AG04450 (cell line): ENCODE results near the gene LARGE1. TPM values are rescaled to one million over a fixed set of nuclear protein-coding genes. Genes with fewer than 3 reads are reported as not detected.

Experiments used
- CTCF ChIA-PET: fragments of 300-600, 350-600 bp; formaldehyde crosslinking; extraction: SDS; loops from one replicate; lab custom pipeline; 2022; ENCODE audit warnings: antibody characterized with exemption, inconsistent platforms; lab: Charles Lee
- POLR2A ChIA-PET: fragments of 350-600 bp; formaldehyde crosslinking; extraction: SDS; loops from one replicate; lab custom pipeline; 2021; ENCODE audit warnings: antibody characterized with exemption, inconsistent platforms; lab: Yijun Ruan, JAX
- DNase-seq: peaks from one replicate; pipeline ENCODE4 v3.0.0-alpha.2; 2011; ENCODE audit warnings: low read depth, low spot score
- H3K27ac ChIP-seq: one replicate; pipeline ENCODE4 v1.5.1; 2012; ENCODE audit warnings: low read depth, low read length, control low read depth
- H3K27me3 ChIP-seq: one replicate; pipeline ENCODE4 v1.6.0; 2012; ENCODE audit warnings: low read length; ENCODE audit not compliant: control insufficient read depth, insufficient read depth
- H3K4me3 ChIP-seq: 2 replicates; pipeline ENCODE4 v1.5.1; 2011; ENCODE audit warnings: mild to moderate bottlenecking, low read depth, low read length, control low read depth
- H3K9me3 ChIP-seq: 2 replicates; pipeline ENCODE4 v1.5.1; 2012; ENCODE audit warnings: low read length; ENCODE audit not compliant: control insufficient read depth, insufficient read depth
- CTCF ChIP-seq: IDR thresholded peaks from 2 replicates; pipeline ENCODE4 v1.5.1; 2011; ENCODE audit warnings: low read depth, low read length, control low read depth, inconsistent platforms
- polyA plus RNA-seq: library from polyadenylated mRNA; depleted of rRNA; stranded (reverse); fragments of >200 nt; gene quantifications from 2 replicates; pipeline ENCODE4 v1.2.3, GENCODE V29; 2011

LARGE1 gene
- polyA plus RNA-seq, 1 experiment: 8.4 TPM

GRCh38 chr22:33699176-33699575 lies 221.1 kb downstream of the LARGE1 start:
- no peak for DNase-seq
- Histone ChIP-seq H3K9me3 (no peaks in the 10 kb centered on the region; the same call in 1 of the 2 replicates), H3K4me3 (no peak overlapping the region), H3K27ac (no peak overlapping the region), H3K27me3 (no peaks in the 10 kb centered on the region)
- TF ChIP-seq CTCF: no peak
- CTCF ChIA-PET: no interaction called here
- POLR2A ChIA-PET: no interaction called here

DNA sequence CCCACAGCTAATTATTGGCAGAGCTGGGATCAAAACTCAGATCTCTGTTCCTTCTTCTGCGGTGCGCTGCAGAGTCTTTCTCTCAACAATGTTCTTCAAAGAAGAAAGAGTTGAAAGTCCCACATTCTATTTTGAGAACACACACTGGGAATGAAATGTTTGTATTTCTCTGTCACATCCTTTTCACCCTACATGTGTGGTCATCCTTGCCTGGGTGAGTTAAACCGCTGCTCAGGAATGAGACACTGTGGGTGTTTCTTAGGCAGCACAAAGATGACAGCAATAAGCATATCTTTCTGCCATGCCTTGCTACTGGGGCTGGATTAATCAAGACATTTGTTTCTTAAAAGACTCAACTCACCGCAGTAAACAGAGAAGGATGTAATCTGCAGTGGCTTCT lies 222.6 kb downstream of the LARGE1 start:
- no peak overlapping the region for H3K4me3 ChIP-seq
- TF ChIP-seq CTCF: no peak
- CTCF ChIA-PET: no interaction called here
- no peak for DNase-seq
- POLR2A ChIA-PET: no interaction called here
- no peaks in the 10 kb centered on the region for H3K27me3 ChIP-seq
- peaks cover 3% of the 10 kb centered on the region; the same call in 1 of the 2 replicates for H3K9me3 ChIP-seq
- H3K27ac ChIP-seq: no peak overlapping the region

- POLR2A ChIA-PET: no interaction called here
Observed at GRCh38 chr22:33691057-33691630, 229.1 kb downstream of the LARGE1 start.

GRCh38 chr22:33688903-33689302 lies 231.4 kb downstream of the LARGE1 start:
- POLR2A ChIA-PET: no interaction called here
- DNase-seq: no peak

More at GRCh38 chr22:33691057-33691630, 229.1 kb downstream of the LARGE1 start:
- no peak for TF ChIP-seq CTCF
- Histone ChIP-seq H3K9me3 (peaks cover 3% of the 10 kb centered on the region; the same call in 1 of the 2 replicates), H3K4me3 (no peak overlapping the region), H3K27ac (no peak overlapping the region), H3K27me3 (no peaks in the 10 kb centered on the region)
- no peak for DNase-seq
- CTCF ChIA-PET: no interaction called here

More at GRCh38 chr22:33688903-33689302, 231.4 kb downstream of the LARGE1 start:
- peaks cover 3% of the 10 kb centered on the region; the same call in 1 of the 2 replicates for H3K9me3 ChIP-seq
- no peaks in the 10 kb centered on the region for H3K27me3 ChIP-seq
- no peak for TF ChIP-seq CTCF
- H3K27ac ChIP-seq: no peak overlapping the region
- CTCF ChIA-PET: no interaction called here
- H3K4me3 ChIP-seq: no peak overlapping the region
